GM18951 (cell line): ENCODE measurements around the gene PHGDH.

Experiments used
- POLR2A ChIP-seq: IDR thresholded peaks from 4 replicates; pipeline ENCODE4 v1.6.1; 2011; ENCODE audit warnings: mild to moderate bottlenecking; ENCODE audit not compliant: insufficient read length, insufficient read depth; ENCODE audit errors: extremely low read depth
- in situ Hi-C: fragments of 300-500 bp; cut with MboI; formaldehyde crosslinking; loops from one replicate; pipeline ENCODE4 v1.12.0; 2022; ENCODE audit warnings: low sequenced_read_pairs, mixed read lengths, inconsistent platforms; ENCODE audit not compliant: unreplicated experiment

PHGDH gene

GRCh38 chr1:119768778-119769177 lies 57.0 kb downstream of the PHGDH start, which contains the start of gene HMGCS2:
Gene HMGCS2 (minus strand): TSS chr1:119768905. CDS start chr1:119768844, 61 bp downstream.
- TF ChIP-seq POLR2A = no peak
- in situ Hi-C loops = no loop called here

- in situ Hi-C loops = no loop called here
- TF ChIP-seq POLR2A = no peak
These were observed 59.3 kb downstream of the PHGDH start for GRCh38 chr1:119771016-119771415.

GRCh38 chr1:119771770-119772169 lies 60.0 kb downstream of the PHGDH start:
- in situ Hi-C loops = no loop called here
- no peak for TF ChIP-seq POLR2A

GRCh38 chr1:119772298-119772697 lies 60.6 kb downstream of the PHGDH start:
- no peak for TF ChIP-seq POLR2A
- in situ Hi-C loops = no loop called here

GRCh38 chr1:119773711-119774241 lies 62.0 kb downstream of the PHGDH start:
- TF ChIP-seq POLR2A = no peak
- in situ Hi-C loops = no loop called here

GRCh38 chr1:119774746-119775490 lies 63.2 kb downstream of the PHGDH start:
- in situ Hi-C loops = no loop called here
- TF ChIP-seq POLR2A = no peak

GRCh38 chr1:119778359-119778758 lies 66.6 kb downstream of the PHGDH start:
- in situ Hi-C loops = no loop called here
- no peak for TF ChIP-seq POLR2A

GRCh38 chr1:119778886-119779560 lies 67.3 kb downstream of the PHGDH start:
- in situ Hi-C loops = no loop called here
- TF ChIP-seq POLR2A = no peak

- in situ Hi-C loops = no loop called here
These were observed 68.2 kb downstream of the PHGDH start for GRCh38 chr1:119779869-119780356.

GRCh38 chr1:119781434-119782210 lies 69.9 kb downstream of the PHGDH start:
- in situ Hi-C loops = no loop called here
- TF ChIP-seq POLR2A = no peak

More at GRCh38 chr1:119779869-119780356, 68.2 kb downstream of the PHGDH start:
- TF ChIP-seq POLR2A = no peak

GRCh38 chr1:119782631-119783325 lies 71.0 kb downstream of the PHGDH start:
- TF ChIP-seq POLR2A = no peak
- in situ Hi-C loops = no loop called here

- no peak for TF ChIP-seq POLR2A
- in situ Hi-C loops = no loop called here
These were observed 71.8 kb downstream of the PHGDH start for GRCh38 chr1:119783354-119784185.
